GM18511 (cell line): ENCODE data around the gene HBA1.
"Not testable (repeated sequence)": the region's sequence is repeated elsewhere in the genome, so short reads cannot be mapped to it uniquely, and the experiment has no call there.

Experiments used
- ATAC-seq: cut with Tn5 transposase; IDR thresholded peaks from one replicate; pipeline ENCODE4 v1.9.1; 2021; ENCODE audit warnings: mild to moderate bottlenecking, moderate library complexity; ENCODE audit not compliant: unreplicated experiment

HBA1 gene

GRCh38 chr16:176477-177382, at the start of gene HBA1:
Gene HBA1, plus strand, starts transcription at chr16:176680. Its CDS starts 37 bp downstream, at chr16:176717.
- ATAC-seq: not testable (repeated sequence)

GRCh38 chr16:129075-129474, 47.4 kb upstream of the HBA1 start:
- ATAC-seq: no peak

GRCh38 chr16:130533-131173, 45.8 kb upstream of the HBA1 start:
- ATAC-seq: no peak

GRCh38 chr16:132120-132519, 44.4 kb upstream of the HBA1 start:
- ATAC-seq: no peak

GRCh38 chr16:133716-134115, 42.8 kb upstream of the HBA1 start:
- no peak for ATAC-seq

- ATAC-seq: no peak
Measured at GRCh38 chr16:138049-138417, 38.4 kb upstream of the HBA1 start.

- no peak for ATAC-seq
Measured at GRCh38 chr16:140175-140857, 36.2 kb upstream of the HBA1 start.

GRCh38 chr16:142405-142967, 34.0 kb upstream of the HBA1 start:
- ATAC-seq: no peak

GRCh38 chr16:143047-143446, 33.4 kb upstream of the HBA1 start:
- ATAC-seq: no peak

- no peak for ATAC-seq
Measured at GRCh38 chr16:143456-143855, 33.0 kb upstream of the HBA1 start.

GRCh38 chr16:144797-145252, 31.7 kb upstream of the HBA1 start:
- ATAC-seq: no peak

- no peak for ATAC-seq
Measured at GRCh38 chr16:146646-147045, 29.8 kb upstream of the HBA1 start.

GRCh38 chr16:149024-149660, 27.3 kb upstream of the HBA1 start:
- ATAC-seq: no peak

GRCh38 chr16:152141-153128, 24.0 kb upstream of the HBA1 start, which contains the start of gene HBZ:
Gene HBZ, plus strand, starts transcription at chr16:152644. Its CDS starts 266 bp downstream, at chr16:152910.
- no peak for ATAC-seq

GRCh38 chr16:153129-153521, 23.4 kb upstream of the HBA1 start:
- ATAC-seq: not testable (repeated sequence)

- ATAC-seq: not testable (repeated sequence)
Measured at GRCh38 chr16:153550-154216, 22.8 kb upstream of the HBA1 start.

GRCh38 chr16:154217-155030, 22.1 kb upstream of the HBA1 start:
- ATAC-seq: no peak

GRCh38 chr16:155031-155398, 21.5 kb upstream of the HBA1 start:
- no peak for ATAC-seq
